ENCODE data around the gene CDKN2AIPNL. TPM values are rescaled to one million over a fixed set of nuclear protein-coding genes. Genes with fewer than 3 reads are reported as not detected.
A peak's percentile ranks its signal among the peaks of the same experiment; 100 is the strongest.

Gene CDKN2AIPNL
- total RNA-seq, 4 donors from 2014 or later = 12.3 to 18.9 (median 15.1) TPM

DNA sequence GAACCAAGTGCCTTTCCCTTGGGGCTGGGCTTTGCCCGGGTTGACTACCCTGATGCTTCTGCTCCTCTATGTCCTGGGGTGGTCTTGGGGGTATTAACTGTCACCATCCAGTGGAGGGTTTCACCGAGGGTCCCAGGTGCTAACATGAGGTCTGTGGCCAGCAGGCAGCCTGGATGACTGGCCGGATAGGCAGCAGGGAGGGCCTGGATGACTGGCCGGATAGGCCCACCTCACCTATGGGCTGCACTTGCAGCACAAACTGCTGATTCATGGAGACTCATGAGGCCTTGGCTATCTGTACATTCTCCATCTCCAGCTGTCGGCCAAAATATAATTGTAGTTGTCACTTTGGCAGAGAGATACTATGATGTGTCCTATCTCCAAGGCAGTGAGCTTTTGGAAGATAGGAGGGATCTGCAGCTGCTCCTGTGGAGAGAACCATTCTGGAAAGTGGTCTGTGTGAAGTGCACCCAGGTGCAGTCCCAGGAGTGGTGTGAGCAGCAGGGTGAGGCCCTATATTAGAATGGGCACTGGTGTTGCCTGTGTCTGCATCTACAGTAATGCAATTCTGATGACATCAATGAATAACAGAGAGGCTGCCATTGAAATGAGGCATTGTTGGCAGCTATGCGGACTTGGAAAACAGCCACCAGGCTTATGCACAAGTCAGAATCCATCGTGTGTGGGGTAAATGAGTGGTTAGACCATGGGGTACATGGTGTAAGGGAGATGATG lies 26.3 kb upstream of the CDKN2AIPNL start:
- intact Hi-C loops (cut with DNase I; ENCODE audit: low total_unique reads) = no loop called here
- no peak for TF ChIP-seq POLR2A (IDR thresholded peaks at IDR 0.05)
- TF ChIP-seq, protein P1, sequence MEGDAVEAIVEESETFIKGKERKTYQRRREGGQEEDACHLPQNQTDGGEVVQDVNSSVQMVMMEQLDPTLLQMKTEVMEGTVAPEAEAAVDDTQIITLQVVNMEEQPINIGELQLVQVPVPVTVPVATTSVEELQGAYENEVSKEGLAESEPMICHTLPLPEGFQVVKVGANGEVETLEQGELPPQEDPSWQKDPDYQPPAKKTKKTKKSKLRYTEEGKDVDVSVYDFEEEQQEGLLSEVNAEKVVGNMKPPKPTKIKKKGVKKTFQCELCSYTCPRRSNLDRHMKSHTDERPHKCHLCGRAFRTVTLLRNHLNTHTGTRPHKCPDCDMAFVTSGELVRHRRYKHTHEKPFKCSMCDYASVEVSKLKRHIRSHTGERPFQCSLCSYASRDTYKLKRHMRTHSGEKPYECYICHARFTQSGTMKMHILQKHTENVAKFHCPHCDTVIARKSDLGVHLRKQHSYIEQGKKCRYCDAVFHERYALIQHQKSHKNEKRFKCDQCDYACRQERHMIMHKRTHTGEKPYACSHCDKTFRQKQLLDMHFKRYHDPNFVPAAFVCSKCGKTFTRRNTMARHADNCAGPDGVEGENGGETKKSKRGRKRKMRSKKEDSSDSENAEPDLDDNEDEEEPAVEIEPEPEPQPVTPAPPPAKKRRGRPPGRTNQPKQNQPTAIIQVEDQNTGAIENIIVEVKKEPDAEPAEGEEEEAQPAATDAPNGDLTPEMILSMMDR (IDR thresholded peaks at IDR 0.05) = no peak
- DNase-seq (ENCODE audit: low spot score in 2 of 2) = no peak
- 64 to 67% methylated on average over 6 to 7 of the region's 7 CpGs for WGBS, 2 donors
- H3K4me3 ChIP-seq (ENCODE audit: low read depth, poor library complexity, severe bottlenecking) = no peak overlapping the region

DNA sequence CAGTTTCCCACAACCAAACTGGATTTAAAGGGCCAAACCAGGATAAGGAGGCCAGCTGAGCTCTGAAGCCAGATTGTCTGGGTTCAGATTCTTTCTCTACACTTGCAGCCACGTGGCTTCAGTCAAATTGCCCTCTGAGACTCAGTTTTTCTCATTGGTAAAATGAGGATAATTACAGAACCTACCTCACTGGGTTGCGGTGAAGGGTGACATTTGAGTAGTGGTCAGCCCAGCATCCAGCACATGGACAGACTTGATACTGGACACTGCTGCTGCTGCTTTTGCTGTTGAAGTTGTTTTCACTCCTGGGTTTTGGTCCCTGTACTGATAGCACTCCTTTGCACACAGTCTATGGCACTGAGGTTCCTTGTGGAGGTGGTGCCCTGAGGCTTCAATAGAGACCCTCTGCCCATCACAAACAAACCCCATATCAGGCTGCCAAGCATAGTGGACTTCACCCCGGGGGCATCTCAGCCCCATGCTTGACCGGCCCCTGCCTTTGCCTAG lies 25.7 kb upstream of the CDKN2AIPNL start:
- 92 to 97% methylated on average over 4 of the region's 4 CpGs for WGBS, 2 donors
- intact Hi-C loops (cut with DNase I; ENCODE audit: low total_unique reads) = no loop called here
- TF ChIP-seq, protein P1 (IDR thresholded peaks at IDR 0.05) = no peak
- no peak for TF ChIP-seq POLR2A (IDR thresholded peaks at IDR 0.05)

DNA sequence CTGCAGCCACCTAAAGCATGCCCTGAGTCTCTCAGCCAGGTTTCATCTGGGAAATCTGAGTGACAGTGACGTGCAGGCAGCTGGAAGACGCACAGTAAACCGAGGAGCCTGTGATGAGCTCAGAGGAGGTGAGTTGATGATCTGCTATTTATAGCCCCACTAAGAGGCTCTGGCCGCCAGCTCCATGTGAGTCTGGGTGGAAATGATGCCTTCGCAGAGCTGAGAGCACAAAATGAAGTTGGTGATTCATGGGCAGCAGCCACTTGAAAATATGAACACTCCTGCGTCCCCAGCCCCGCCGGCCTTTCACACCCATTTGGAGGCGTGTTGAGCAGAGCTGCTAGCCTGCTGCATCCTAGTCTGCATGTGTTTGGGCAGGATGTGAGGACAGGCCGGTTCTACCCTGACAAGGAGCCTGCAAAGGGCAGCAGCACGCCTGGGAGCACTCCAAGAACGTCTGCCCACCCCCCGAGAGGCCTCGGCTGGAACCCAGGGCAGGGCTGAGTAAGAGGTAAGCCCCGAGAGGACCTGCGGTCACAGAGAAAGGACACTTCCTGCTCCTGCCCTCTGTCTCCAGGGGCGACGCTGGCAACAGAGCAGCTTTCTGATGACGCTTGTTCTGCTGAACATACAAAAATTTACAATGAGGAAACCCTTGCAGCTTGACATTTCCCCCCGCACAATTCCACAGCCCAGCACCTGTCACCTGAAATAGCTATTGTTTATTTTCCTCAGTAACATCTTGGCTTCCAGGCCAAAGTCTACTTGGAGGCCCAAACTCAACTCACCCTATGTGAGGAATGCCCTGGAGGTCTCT lies 25.1 kb upstream of the CDKN2AIPNL start:
- peak; percentile 59 to 93 for DNase-seq (ENCODE audit: low spot score in 2 of 2)
- 46 to 49% methylated on average over 20 of the region's 20 CpGs for WGBS, 2 donors
- intact Hi-C loops (cut with DNase I; ENCODE audit: low total_unique reads) = no loop called here
- H3K4me3 ChIP-seq (ENCODE audit: low read depth, poor library complexity, severe bottlenecking) = no peak overlapping the region
- TF ChIP-seq POLR2A (IDR thresholded peaks at IDR 0.05) = no peak
- TF ChIP-seq, protein P1 (IDR thresholded peaks at IDR 0.05) = no peak

More for the DNA sequence above, 25.7 kb upstream of the CDKN2AIPNL start:
- no peak for DNase-seq (ENCODE audit: low spot score in 2 of 2)
- no peak overlapping the region for H3K4me3 ChIP-seq (ENCODE audit: low read depth, poor library complexity, severe bottlenecking)

DNA sequence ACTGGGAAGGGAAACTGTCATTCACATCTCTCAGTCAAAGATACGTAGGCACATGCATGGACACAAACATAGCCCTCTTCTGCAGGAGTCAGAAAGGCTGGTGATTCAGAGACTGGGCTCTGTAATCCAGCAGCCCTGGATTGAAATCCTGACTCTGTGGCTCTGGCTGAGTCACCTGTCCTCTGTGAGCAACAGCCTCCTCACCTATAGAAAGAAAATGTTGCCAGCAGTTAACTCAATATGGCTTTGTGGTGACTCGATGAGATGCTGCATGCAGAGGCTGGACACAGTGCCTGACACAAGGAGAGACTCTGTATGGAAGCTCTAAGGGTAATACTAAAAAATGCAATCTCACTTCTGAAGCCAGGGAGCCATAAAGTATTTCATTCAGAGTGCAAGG lies 23.9 kb upstream of the CDKN2AIPNL start:
- intact Hi-C loops (cut with DNase I; ENCODE audit: low total_unique reads) = no loop called here

DNA sequence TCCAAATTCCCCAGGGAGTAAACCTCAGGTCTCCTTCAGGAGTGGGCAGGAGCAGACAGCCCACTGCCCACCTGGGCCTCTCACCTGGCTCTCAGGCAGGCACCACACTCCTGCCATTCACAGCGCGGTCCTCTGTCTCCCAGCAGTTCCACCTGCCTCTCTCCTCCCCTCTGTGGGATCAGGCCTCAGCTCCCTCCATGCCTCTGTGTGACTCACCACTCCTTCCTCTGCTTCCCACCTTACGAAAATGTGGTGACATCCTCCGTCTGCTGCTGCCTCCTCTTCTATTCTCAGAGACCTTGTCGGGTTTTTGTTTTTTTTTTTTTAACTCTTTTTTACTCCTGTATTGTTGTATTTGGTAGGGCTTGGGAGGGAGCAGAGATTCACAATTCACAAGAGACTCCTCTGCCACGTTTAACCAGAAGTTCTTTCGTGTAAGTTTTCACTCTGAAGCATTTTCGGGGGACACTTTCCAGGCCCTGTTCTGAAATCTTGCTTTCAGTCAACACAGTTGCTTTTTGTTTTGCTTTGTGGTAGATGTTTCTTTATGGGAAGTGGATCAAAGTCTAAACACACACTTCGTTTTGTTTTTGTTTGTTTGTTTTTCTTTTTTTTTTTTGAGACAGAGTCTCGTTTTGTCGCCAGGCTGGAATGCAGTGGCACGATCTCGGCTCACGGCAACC lies 21.1 kb upstream of the CDKN2AIPNL start:
- 82 to 86% methylated on average over 14 of the region's 14 CpGs for WGBS, 2 donors
- intact Hi-C loops (cut with DNase I; ENCODE audit: low total_unique reads) = no loop called here
- DNase-seq (ENCODE audit: low spot score in 2 of 2) = no peak
- no peak overlapping the region for H3K4me3 ChIP-seq (ENCODE audit: low read depth, poor library complexity, severe bottlenecking)
- TF ChIP-seq, protein P1 (IDR thresholded peaks at IDR 0.05) = no peak
- no peak for TF ChIP-seq POLR2A (IDR thresholded peaks at IDR 0.05)

More for the DNA sequence above, 23.9 kb upstream of the CDKN2AIPNL start:
- H3K4me3 ChIP-seq (ENCODE audit: low read depth, poor library complexity, severe bottlenecking) = no peak overlapping the region
- DNase-seq (ENCODE audit: low spot score in 2 of 2) = no peak
- WGBS, 2 donors = 66 to 72% methylated on average over 2 of the region's 2 CpGs
- no peak for TF ChIP-seq POLR2A (IDR thresholded peaks at IDR 0.05)
- TF ChIP-seq, protein P1 (IDR thresholded peaks at IDR 0.05) = no peak
